ENCODE data around the gene KBTBD13. TPM values are rescaled to one million over a fixed set of nuclear protein-coding genes. Genes with fewer than 3 reads are reported as not detected.
"Not testable (repeated sequence)": the region's sequence is repeated elsewhere in the genome, so short reads cannot be mapped to it uniquely, and the experiment has no call there.

Gene KBTBD13
- total RNA-seq, 1 donor from 2014 or later = not detected

DNA sequence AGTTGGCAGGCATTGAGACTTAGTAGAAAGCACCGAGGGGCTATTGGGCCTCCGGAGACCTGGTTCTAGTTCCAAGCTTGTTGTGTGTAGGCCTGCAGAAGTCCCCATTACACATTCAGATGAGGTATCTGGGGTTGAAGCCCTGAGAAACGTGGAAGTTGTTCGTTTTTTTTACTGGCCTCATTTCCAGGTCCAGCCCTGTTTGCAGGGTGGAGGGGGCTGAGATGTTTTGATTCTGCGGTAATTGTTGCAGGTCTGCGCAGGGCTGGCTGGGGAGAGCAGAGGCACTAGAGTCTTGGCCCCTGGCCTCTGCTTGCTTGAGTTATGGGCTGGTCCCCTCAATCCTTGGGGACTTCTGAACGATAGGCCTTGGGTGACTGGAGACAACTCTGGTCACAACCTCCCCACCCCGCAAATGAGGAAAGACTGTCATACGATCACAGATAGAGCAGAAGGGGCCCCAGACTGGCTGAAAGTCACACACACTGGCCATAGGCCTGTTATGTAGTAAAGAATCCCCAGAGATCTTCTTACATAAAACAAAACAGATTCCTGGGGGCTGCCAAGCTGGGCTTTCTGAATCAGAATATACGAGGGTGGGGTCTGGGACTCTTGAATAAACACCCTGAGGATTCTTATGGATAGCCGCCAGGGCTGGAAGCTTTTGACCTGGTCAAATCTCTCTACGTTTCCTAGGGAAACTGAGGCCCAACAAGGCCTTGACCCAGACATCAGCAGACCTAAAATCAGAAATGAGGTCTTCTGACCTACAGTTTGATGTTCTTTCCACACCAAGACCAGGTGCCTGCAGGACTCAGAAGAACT, 15.6 kb downstream of the KBTBD13 start:
- DNase-seq (ENCODE audit: low read depth) = no peak
- TF ChIP-seq, protein P1, sequence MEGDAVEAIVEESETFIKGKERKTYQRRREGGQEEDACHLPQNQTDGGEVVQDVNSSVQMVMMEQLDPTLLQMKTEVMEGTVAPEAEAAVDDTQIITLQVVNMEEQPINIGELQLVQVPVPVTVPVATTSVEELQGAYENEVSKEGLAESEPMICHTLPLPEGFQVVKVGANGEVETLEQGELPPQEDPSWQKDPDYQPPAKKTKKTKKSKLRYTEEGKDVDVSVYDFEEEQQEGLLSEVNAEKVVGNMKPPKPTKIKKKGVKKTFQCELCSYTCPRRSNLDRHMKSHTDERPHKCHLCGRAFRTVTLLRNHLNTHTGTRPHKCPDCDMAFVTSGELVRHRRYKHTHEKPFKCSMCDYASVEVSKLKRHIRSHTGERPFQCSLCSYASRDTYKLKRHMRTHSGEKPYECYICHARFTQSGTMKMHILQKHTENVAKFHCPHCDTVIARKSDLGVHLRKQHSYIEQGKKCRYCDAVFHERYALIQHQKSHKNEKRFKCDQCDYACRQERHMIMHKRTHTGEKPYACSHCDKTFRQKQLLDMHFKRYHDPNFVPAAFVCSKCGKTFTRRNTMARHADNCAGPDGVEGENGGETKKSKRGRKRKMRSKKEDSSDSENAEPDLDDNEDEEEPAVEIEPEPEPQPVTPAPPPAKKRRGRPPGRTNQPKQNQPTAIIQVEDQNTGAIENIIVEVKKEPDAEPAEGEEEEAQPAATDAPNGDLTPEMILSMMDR (IDR thresholded peaks at IDR 0.05; ENCODE audit: insufficient read depth, low read length, poor library complexity, severe bottlenecking) = no peak
- Histone ChIP-seq H3K4me3 (ENCODE audit: low read depth, low read length) (no peak overlapping the region), H3K36me3 (ENCODE audit: control insufficient read depth, insufficient read depth, low read length) (no peaks in the 10 kb centered on the region), H3K27me3 (ENCODE audit: control insufficient read depth, insufficient read depth, low read length) (no peaks in the 10 kb centered on the region)

DNA sequence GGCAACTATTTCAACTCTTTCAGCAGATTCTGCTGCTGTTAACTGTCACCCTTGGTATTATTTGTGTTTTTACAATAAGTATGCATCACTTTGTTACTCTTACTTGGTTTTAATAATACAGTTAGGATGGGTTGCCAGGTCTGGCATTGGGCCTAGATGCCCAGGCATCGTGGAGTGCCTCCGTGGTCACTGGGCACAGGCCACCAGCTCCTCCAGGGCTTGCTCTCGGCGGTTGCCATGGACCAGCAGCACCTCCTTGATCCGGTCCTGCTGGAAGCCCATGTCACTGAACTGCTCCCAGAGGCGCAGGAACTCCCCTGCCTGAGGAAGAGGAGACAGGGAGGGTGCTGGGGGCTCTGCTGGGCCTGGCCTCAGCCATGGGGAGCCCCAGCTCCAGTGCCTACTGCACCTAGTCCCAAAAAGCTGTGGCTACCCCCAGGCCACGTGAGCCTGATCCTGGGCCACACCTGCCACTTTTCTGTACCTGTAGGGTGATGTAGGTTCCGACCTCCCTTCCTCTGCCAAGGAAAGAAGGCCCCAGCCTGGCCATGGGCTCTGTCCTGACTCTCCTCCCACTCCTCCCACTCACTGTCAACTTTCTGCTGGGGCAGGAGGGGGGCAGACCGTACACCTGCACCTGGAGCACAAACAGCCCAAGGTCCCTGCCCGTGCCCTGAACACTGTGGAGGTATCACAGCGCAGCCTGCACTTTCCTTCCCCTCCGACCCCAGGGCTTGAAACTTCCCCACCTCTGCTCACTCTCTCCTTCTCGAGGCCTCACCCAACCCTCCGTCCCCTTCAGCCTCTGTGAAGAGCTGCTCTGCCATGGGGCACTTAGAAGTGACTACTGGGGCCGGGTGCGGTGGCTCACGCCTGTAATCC, 16.6 kb downstream of the KBTBD13 start:
- H3K36me3 ChIP-seq (ENCODE audit: control insufficient read depth, insufficient read depth, low read length) = no peaks in the 10 kb centered on the region
- no peaks in the 10 kb centered on the region for H3K27me3 ChIP-seq (ENCODE audit: control insufficient read depth, insufficient read depth, low read length)
- H3K4me3 ChIP-seq (ENCODE audit: low read depth, low read length) = no peak overlapping the region
- DNase-seq (ENCODE audit: low read depth) = no peak
- TF ChIP-seq, protein P1 (IDR thresholded peaks at IDR 0.05; ENCODE audit: insufficient read depth, low read length, poor library complexity, severe bottlenecking) = no peak

- not testable (repeated sequence) for H3K4me3 ChIP-seq (ENCODE audit: low read depth, low read length); H3K27me3 ChIP-seq (ENCODE audit: control insufficient read depth, insufficient read depth, low read length); H3K36me3 ChIP-seq (ENCODE audit: control insufficient read depth, insufficient read depth, low read length); DNase-seq (ENCODE audit: low read depth)
Measured at GRCh38 chr15:65093793-65094170, 17.2 kb downstream of the KBTBD13 start.

- H3K27me3 ChIP-seq (ENCODE audit: control insufficient read depth, insufficient read depth, low read length) = no peaks in the 10 kb centered on the region
- no peak overlapping the region for H3K4me3 ChIP-seq (ENCODE audit: low read depth, low read length)
- DNase-seq (ENCODE audit: low read depth) = no peak
- TF ChIP-seq, protein P1 (IDR thresholded peaks at IDR 0.05; ENCODE audit: insufficient read depth, low read length, poor library complexity, severe bottlenecking) = no peak
- peaks cover 3% of the 10 kb centered on the region for H3K36me3 ChIP-seq (ENCODE audit: control insufficient read depth, insufficient read depth, low read length)
Measured at GRCh38 chr15:65094294-65094995, 17.9 kb downstream of the KBTBD13 start.

GRCh38 chr15:65095011-65095746, 18.6 kb downstream of the KBTBD13 start:
- Histone ChIP-seq H3K36me3 (ENCODE audit: control insufficient read depth, insufficient read depth, low read length) (peaks cover 4% of the 10 kb centered on the region), H3K27me3 (ENCODE audit: control insufficient read depth, insufficient read depth, low read length) (no peaks in the 10 kb centered on the region), H3K4me3 (ENCODE audit: low read depth, low read length) (no peak overlapping the region)
- no peak for DNase-seq (ENCODE audit: low read depth)
- TF ChIP-seq, protein P1 (IDR thresholded peaks at IDR 0.05; ENCODE audit: insufficient read depth, low read length, poor library complexity, severe bottlenecking) = no peak
